ENCODE data around the gene TMEM225B.
"Not testable (repeated sequence)": the region's sequence is repeated elsewhere in the genome, so short reads cannot be mapped to it uniquely, and the experiment has no call there.

DNA sequence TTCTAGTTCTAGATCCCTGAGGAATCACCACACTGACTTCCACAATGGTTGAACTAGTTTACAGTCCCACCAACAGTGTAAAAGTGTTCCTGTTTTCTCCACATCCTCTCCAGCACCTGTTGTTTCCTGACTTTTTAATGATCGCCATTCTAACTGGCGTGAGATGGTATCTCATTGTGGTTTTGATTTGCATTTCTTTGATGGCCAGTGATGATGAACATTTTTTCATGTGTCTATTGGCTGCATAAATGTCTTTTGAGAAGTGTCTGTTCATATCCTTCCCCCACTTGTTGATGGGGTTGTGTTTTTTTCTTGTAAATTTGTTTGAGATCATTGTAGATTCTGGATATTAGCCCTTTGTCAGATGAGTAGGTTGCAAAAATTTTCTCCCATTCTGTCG is 56.6 kb downstream of the TMEM225B start:
- TF ChIP-seq, protein P1, sequence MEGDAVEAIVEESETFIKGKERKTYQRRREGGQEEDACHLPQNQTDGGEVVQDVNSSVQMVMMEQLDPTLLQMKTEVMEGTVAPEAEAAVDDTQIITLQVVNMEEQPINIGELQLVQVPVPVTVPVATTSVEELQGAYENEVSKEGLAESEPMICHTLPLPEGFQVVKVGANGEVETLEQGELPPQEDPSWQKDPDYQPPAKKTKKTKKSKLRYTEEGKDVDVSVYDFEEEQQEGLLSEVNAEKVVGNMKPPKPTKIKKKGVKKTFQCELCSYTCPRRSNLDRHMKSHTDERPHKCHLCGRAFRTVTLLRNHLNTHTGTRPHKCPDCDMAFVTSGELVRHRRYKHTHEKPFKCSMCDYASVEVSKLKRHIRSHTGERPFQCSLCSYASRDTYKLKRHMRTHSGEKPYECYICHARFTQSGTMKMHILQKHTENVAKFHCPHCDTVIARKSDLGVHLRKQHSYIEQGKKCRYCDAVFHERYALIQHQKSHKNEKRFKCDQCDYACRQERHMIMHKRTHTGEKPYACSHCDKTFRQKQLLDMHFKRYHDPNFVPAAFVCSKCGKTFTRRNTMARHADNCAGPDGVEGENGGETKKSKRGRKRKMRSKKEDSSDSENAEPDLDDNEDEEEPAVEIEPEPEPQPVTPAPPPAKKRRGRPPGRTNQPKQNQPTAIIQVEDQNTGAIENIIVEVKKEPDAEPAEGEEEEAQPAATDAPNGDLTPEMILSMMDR (IDR thresholded peaks at IDR 0.05): not testable (repeated sequence)
- not testable (repeated sequence) for TF ChIP-seq POLR2A (IDR thresholded peaks at IDR 0.05)

Data from heart left ventricle (tissue), 13 donors.